ENCODE results near the gene EIF1AD. TPM values are rescaled to one million over a fixed set of nuclear protein-coding genes. Genes with fewer than 3 reads are reported as not detected.

The EIF1AD gene
- total RNA-seq, 2 donors from 2014 or later, result 47.5 to 86.8 TPM

- peak in 1 of 2 donors; percentile 20 for ATAC-seq
Observed at GRCh38 chr11:65981972-65982823, 19.8 kb downstream of the EIF1AD start.

GRCh38 chr11:65981101-65981740, 20.7 kb downstream of the EIF1AD start:
- no peak overlapping the region for H3K27ac Mint-ChIP-seq
- no peak for ATAC-seq
- peaks cover 0 to 4% of the 10 kb centered on the region in 2 donors for H3K36me3 Mint-ChIP-seq

More at GRCh38 chr11:65981972-65982823, 19.8 kb downstream of the EIF1AD start:
- no peak for DNase-seq (ENCODE audit: low spot score in 2 of 2)
- Mint-ChIP-seq H3K27ac (no peak overlapping the region), H3K9me3 (no peaks in the 10 kb centered on the region), H3K36me3 (peaks cover 0 to 4% of the 10 kb centered on the region in 2 donors)

GRCh38 chr11:65979261-65979759, 22.6 kb downstream of the EIF1AD start:
- ATAC-seq (no peak), DNase-seq (ENCODE audit: low spot score in 2 of 2) (no peak)
- H3K36me3 Mint-ChIP-seq, result peaks cover 0 to 10% of the 10 kb centered on the region in 2 donors
- H3K9me3 Mint-ChIP-seq, result no peaks in the 10 kb centered on the region
- H3K27ac Mint-ChIP-seq, result peak overlapping the region; percentile 14 to 60

More at GRCh38 chr11:65981101-65981740, 20.7 kb downstream of the EIF1AD start:
- no peaks in the 10 kb centered on the region for H3K9me3 Mint-ChIP-seq
- no peak for DNase-seq (ENCODE audit: low spot score in 2 of 2)

- no peak for DNase-seq (ENCODE audit: low spot score in 2 of 2)
- ATAC-seq, result no peak
- Mint-ChIP-seq H3K9me3 (no peaks in the 10 kb centered on the region), H3K27ac (peak overlapping the region; percentile 14 to 60), H3K36me3 (peaks cover 0 to 10% of the 10 kb centered on the region in 2 donors)
Observed at GRCh38 chr11:65978391-65979238, 23.3 kb downstream of the EIF1AD start.

- no peak for ATAC-seq
- Mint-ChIP-seq H3K27ac (peak overlapping the region in 1 of 2 donors; percentile 51), H3K9me3 (no peaks in the 10 kb centered on the region), H3K36me3 (peaks cover 0 to 10% of the 10 kb centered on the region in 2 donors)
- no peak for DNase-seq (ENCODE audit: low spot score in 2 of 2)
Observed at GRCh38 chr11:65977621-65978390, 24.2 kb downstream of the EIF1AD start.

- DNase-seq (ENCODE audit: low spot score in 2 of 2) (no peak), ATAC-seq (no peak)
- peak overlapping the region; percentile 6 to 51 for H3K27ac Mint-ChIP-seq
- no peaks in the 10 kb centered on the region for H3K9me3 Mint-ChIP-seq
- peaks cover 0 to 10% of the 10 kb centered on the region in 2 donors for H3K36me3 Mint-ChIP-seq
Observed at GRCh38 chr11:65976216-65977176, 25.5 kb downstream of the EIF1AD start.

- no peaks in the 10 kb centered on the region for H3K9me3 Mint-ChIP-seq
- no peak for DNase-seq (ENCODE audit: low spot score in 2 of 2)
- peaks cover 0 to 10% of the 10 kb centered on the region in 2 donors for H3K36me3 Mint-ChIP-seq
- peak overlapping the region; percentile 6 to 44 for H3K27ac Mint-ChIP-seq
- ATAC-seq, result no peak
Observed at GRCh38 chr11:65975771-65976170, 26.2 kb downstream of the EIF1AD start.

GRCh38 chr11:65973439-65974110, 28.4 kb downstream of the EIF1AD start:
- ATAC-seq, result no peak
- DNase-seq (ENCODE audit: low spot score in 2 of 2), result no peak
- Mint-ChIP-seq H3K36me3 (peaks cover 0 to 8% of the 10 kb centered on the region in 2 donors), H3K27ac (peak overlapping the region; percentile 58 to 70), H3K9me3 (no peaks in the 10 kb centered on the region)

GRCh38 chr11:65972116-65972515, 29.8 kb downstream of the EIF1AD start:
- Mint-ChIP-seq H3K36me3 (peaks cover 0 to 15% of the 10 kb centered on the region in 2 donors), H3K27ac (peak overlapping the region in 1 of 2 donors; percentile 17), H3K9me3 (no peaks in the 10 kb centered on the region)
- DNase-seq (ENCODE audit: low spot score in 2 of 2), result no peak
- no peak for ATAC-seq

GRCh38 chr11:65968600-65969482, 33.1 kb downstream of the EIF1AD start:
- H3K36me3 Mint-ChIP-seq, result peaks cover 10 to 17% of the 10 kb centered on the region in 2 donors
- DNase-seq (ENCODE audit: low spot score in 2 of 2) (no peak), ATAC-seq (no peak)
- H3K27ac Mint-ChIP-seq, result peak overlapping the region; percentile 51 to 60
- H3K9me3 Mint-ChIP-seq, result no peaks in the 10 kb centered on the region

- Mint-ChIP-seq H3K27ac (peak overlapping the region in 1 of 2 donors; percentile 29), H3K9me3 (no peaks in the 10 kb centered on the region), H3K36me3 (peaks cover 17 to 31% of the 10 kb centered on the region in 2 donors)
- no peak for ATAC-seq
- no peak for DNase-seq (ENCODE audit: low spot score in 2 of 2)
Observed at GRCh38 chr11:65967329-65967934, 34.5 kb downstream of the EIF1AD start.

- Mint-ChIP-seq H3K36me3 (peaks cover 28 to 41% of the 10 kb centered on the region in 2 donors), H3K27ac (peak overlapping the region in 1 of 2 donors; percentile 57), H3K9me3 (no peaks in the 10 kb centered on the region)
- DNase-seq (ENCODE audit: low spot score in 2 of 2), result no peak
- no peak for ATAC-seq
Observed at GRCh38 chr11:65965986-65966762, 35.8 kb downstream of the EIF1AD start.
